ENCODE results near the gene ZMYM2. TPM values are rescaled to one million over a fixed set of nuclear protein-coding genes. Genes with fewer than 3 reads are reported as not detected.

The ZMYM2 gene
- total and polyA plus RNA-seq, 2 donors (not counting 3 experiments of a cell fraction or from before 2014, with no cell fraction given), result 14.7 to 75.3 TPM

- Histone ChIP-seq H4K20me1 (replicated peaks; ENCODE audit: control insufficient read depth, extremely low read depth, insufficient read depth, low read length) (no peaks in the 10 kb centered on the region), H3K4me1 (ENCODE audit: control insufficient read depth, extremely low read depth, insufficient read depth, low read length) (no peaks in the 10 kb centered on the region), H3K9ac (replicated peaks; ENCODE audit: extremely low read depth, insufficient read depth, low read length) (no peak overlapping the region), H3K4me2 (ENCODE audit: insufficient read depth, low read length) (no peak overlapping the region), H3K27ac (ENCODE audit: insufficient read depth, low read depth, low read length) (no peak overlapping the region), H3K9me3 (replicated peaks; ENCODE audit: control insufficient read depth, insufficient read depth, low read length) (no peaks in the 10 kb centered on the region), H3K27me3 (ENCODE audit: control insufficient read depth in 2 of 2, insufficient read depth in 2 of 2, low read length in 2 of 2) (no peaks in the 10 kb centered on the region), H3K9me1 (replicated peaks; ENCODE audit: control insufficient read depth, extremely low read depth, insufficient read depth, low read length) (no peaks in the 10 kb centered on the region), H3K4me3 (replicated peaks in 1 of 3; ENCODE audit: insufficient read depth in 1 of 3, low read depth in 1 of 3, low read length in 3 of 3) (no peak overlapping the region), H3K36me3 (ENCODE audit: control insufficient read depth in 2 of 2, extremely low read depth in 1 of 2, insufficient read depth in 2 of 2, low read length in 2 of 2) (peaks cover 3 to 10% of the 10 kb centered on the region in 2 experiments), H2AFZ (ENCODE audit: low read depth, low read length) (no peak overlapping the region), H3K79me2 (ENCODE audit: control insufficient read depth, insufficient read depth, low read length) (peaks cover 8% of the 10 kb centered on the region)
- dilution Hi-C loops (cut with MboI; ENCODE audit: extremely low pct_ligation_motif_present, low sequenced_read_pairs), result no loop called here
- BruUV-seq (replicated peaks), result no TSS peak
- FAIRE-seq (no peak), DNase-seq (ENCODE audit: low read depth, low spot score) (no peak)
- ChIA-PET CTCF (no interaction called here), POLR2A (no interaction called here)
- intact Hi-C loops (cut with micrococcal nuclease), result no loop called here
- TF ChIP-seq GATA2 (IDR thresholded peaks at IDR 0.05; ENCODE audit: insufficient read depth, insufficient read length, low read depth, low read length), result no peak
- TF ChIP-seq EZH2 (IDR thresholded peaks at IDR 0.05; ENCODE audit: borderline replicate concordance, low read depth, low read length, severe bottlenecking), result no peak
- no peak for TF ChIP-seq POLR2AphosphoS5 (IDR thresholded peaks at IDR 0.05; ENCODE audit: insufficient read depth, low read depth, low read length)
- TF ChIP-seq CTCF (IDR thresholded peaks at IDR 0.05; ENCODE audit: extremely low read depth in 1 of 2, insufficient read depth in 1 of 2, low read depth in 1 of 2, low read length in 2 of 2), result no peak
- TF ChIP-seq FOS (IDR thresholded peaks at IDR 0.05; ENCODE audit: borderline replicate concordance, insufficient read depth, low read length), result no peak
- no peak for TF ChIP-seq JUN (IDR thresholded peaks at IDR 0.05; ENCODE audit: borderline replicate concordance, insufficient read depth, insufficient read length, low read depth)
- TF ChIP-seq MYC (IDR thresholded peaks at IDR 0.05; ENCODE audit: low read depth, low read length), result no peak
- no peak for TF ChIP-seq MAX (IDR thresholded peaks at IDR 0.05; ENCODE audit: insufficient read depth, insufficient read length)
- TF ChIP-seq POLR2A (IDR thresholded peaks at IDR 0.05; ENCODE audit: low read depth, low read length), result no peak
These were observed 87.5 kb downstream of the ZMYM2 start for GRCh38 chr13:20045950-20046548.
